Prostate gland (tissue), 2 donors: ENCODE results near the gene AFP. TPM values are rescaled to one million over a fixed set of nuclear protein-coding genes. Genes with fewer than 3 reads are reported as not detected.

Source experiments
- DNase-seq: peaks from one replicate; pipeline ENCODE4 v3.0.0-alpha.2; 2019; ENCODE audit warnings: low spot score
- H3K27ac ChIP-seq, 2 donors: fragments of 200-600 bp; sonication (generic); 2 replicates each; pipeline ENCODE4 v1.5.1; 2017 to 2019
- H3K27me3 ChIP-seq: fragments of 200-600 bp; sonication (generic); replicated peaks from 2 replicates; pipeline ENCODE4 v1.5.1; 2019; ENCODE audit not compliant: insufficient read depth
- H3K36me3 ChIP-seq, 2 donors: fragments of 200-600 bp; sonication (generic); 1 replicate in 1 of 2; 2 replicates in 1 of 2; pipeline versions ENCODE4 v1.5.1 to v1.8.1; 2017 to 2019
- H3K4me1 ChIP-seq: fragments of 200-600 bp; sonication (generic); replicated peaks from 2 replicates; pipeline ENCODE4 v1.5.1; 2019
- H3K4me3 ChIP-seq, 2 donors: fragments of 200-600 bp; sonication (generic); 2 replicates each; pipeline ENCODE4 v1.5.1; 2017 to 2019
- H3K9me3 ChIP-seq: fragments of 200-600 bp; sonication (generic); 2 replicates; pipeline ENCODE4 v1.5.1; 2017
- CTCF ChIP-seq, 4 experiments: fragments of 200-600 bp in 2 of 4; fragments of 450-650 bp in 2 of 4; sonication (generic) in 2 of 4; IDR thresholded peaks; 1 replicate in 3 of 4; 2 replicates in 1 of 4; pipeline ENCODE4 v1.5.1; 2016 to 2019; ENCODE audit warnings: antibody characterized with exemption in 4 of 4, mild to moderate bottlenecking in 2 of 4, moderate library complexity in 2 of 4
- POLR2A ChIP-seq: fragments of 450-650 bp; IDR thresholded peaks from one replicate; pipeline ENCODE4 v1.6.1; 2016; ENCODE audit warnings: antibody characterized with exemption, mild to moderate bottlenecking
- POLR2AphosphoS5 ChIP-seq: sonication (generic); formaldehyde crosslinking; IDR thresholded peaks from one replicate; pipeline ENCODE4 v1.6.1; 2017; ENCODE audit warnings: antibody characterized with exemption
- WGBS: methylation state at CpG from one replicate; pipeline ENCODE4 v1.1.5; 2018; 5-methylcytosine and 5-hydroxymethylcytosine counted together
- intact Hi-C: fragments of 100-400 bp; cut with DNase I; formaldehyde crosslinking; loops from one replicate; pipeline ENCODE4 v1.14.2; 2022
- total RNA-seq, 2 donors: library from RNA; depleted of rRNA; stranded (reverse); fragments of >200 nt; gene quantifications; one replicate each; pipeline ENCODE4 v1.1.0, GENCODE V29; 2016

Gene AFP
- total RNA-seq, 2 donors from 2014 or later, result 0.45 TPM; not detected in 1

GRCh38 chr4:73439445-73439844 lies 3.4 kb downstream of the AFP start:
- Histone ChIP-seq H3K4me3 (no peak overlapping the region), H3K27ac (no peak overlapping the region), H3K9me3 (no peaks in the 10 kb centered on the region), H3K36me3 (no peaks in the 10 kb centered on the region), H3K27me3 (peaks cover 3% of the 10 kb centered on the region), H3K4me1 (no peaks in the 10 kb centered on the region)
- TF ChIP-seq CTCF (IDR thresholded peaks at IDR 0.05) (no peak), POLR2A (no peak)
- intact Hi-C loops, result no loop called here
- 59% methylated on average over 2 of the region's 2 CpGs for WGBS
- no peak for DNase-seq

GRCh38 chr4:73439991-73440390 lies 4.0 kb downstream of the AFP start:
- no peak for DNase-seq
- H3K9me3 ChIP-seq, result no peaks in the 10 kb centered on the region
- H3K36me3 ChIP-seq, result no peaks in the 10 kb centered on the region
- intact Hi-C loops, result no loop called here
- H3K4me1 ChIP-seq, result no peaks in the 10 kb centered on the region
- WGBS, result 64% methylated on average over 3 of the region's 3 CpGs
- no peak overlapping the region for H3K27ac ChIP-seq
- TF ChIP-seq POLR2AphosphoS5 (no peak), POLR2A (no peak), CTCF (IDR thresholded peaks at IDR 0.05) (no peak)
- H3K4me3 ChIP-seq, result no peak overlapping the region
- H3K27me3 ChIP-seq, result peaks cover 3% of the 10 kb centered on the region

GRCh38 chr4:73440653-73441052 lies 4.6 kb downstream of the AFP start:
- TF ChIP-seq POLR2A (no peak), CTCF (IDR thresholded peaks at IDR 0.05) (no peak), POLR2AphosphoS5 (no peak)
- 94% methylated on average over 3 of the region's 3 CpGs for WGBS
- H3K4me1 ChIP-seq, result no peaks in the 10 kb centered on the region
- H3K4me3 ChIP-seq, result no peak overlapping the region
- intact Hi-C loops, result no loop called here
- peaks cover 3% of the 10 kb centered on the region for H3K27me3 ChIP-seq
- H3K27ac ChIP-seq, result no peak overlapping the region
- H3K9me3 ChIP-seq, result no peaks in the 10 kb centered on the region
- H3K36me3 ChIP-seq, result no peaks in the 10 kb centered on the region
- DNase-seq, result no peak

- Histone ChIP-seq H3K27me3 (peaks cover 3% of the 10 kb centered on the region), H3K4me3 (no peak overlapping the region), H3K9me3 (no peaks in the 10 kb centered on the region), H3K36me3 (no peaks in the 10 kb centered on the region), H3K4me1 (no peaks in the 10 kb centered on the region), H3K27ac (no peak overlapping the region)
- no peak for DNase-seq
- WGBS, result 43% methylated on average over 5 of the region's 5 CpGs
- TF ChIP-seq POLR2AphosphoS5 (no peak), CTCF (IDR thresholded peaks at IDR 0.05) (no peak), POLR2A (no peak)
- intact Hi-C loops, result no loop called here
These were observed 6.3 kb downstream of the AFP start for GRCh38 chr4:73442275-73442674.

GRCh38 chr4:73443224-73443623 lies 7.2 kb downstream of the AFP start:
- Histone ChIP-seq H3K4me1 (no peaks in the 10 kb centered on the region), H3K4me3 (no peak overlapping the region), H3K27me3 (peaks cover 3% of the 10 kb centered on the region), H3K9me3 (no peaks in the 10 kb centered on the region), H3K36me3 (no peaks in the 10 kb centered on the region), H3K27ac (no peak overlapping the region)
- TF ChIP-seq POLR2A (no peak), POLR2AphosphoS5 (no peak), CTCF (IDR thresholded peaks at IDR 0.05) (no peak)
- intact Hi-C loops, result no loop called here
- 64% methylated on average over 3 of the region's 3 CpGs for WGBS
- DNase-seq, result no peak
